ENCODE data around the gene OR11H12.
"Not testable (repeated sequence)": the region's sequence is repeated elsewhere in the genome, so short reads cannot be mapped to it uniquely, and the experiment has no call there.

OR11H12 gene, protein sequence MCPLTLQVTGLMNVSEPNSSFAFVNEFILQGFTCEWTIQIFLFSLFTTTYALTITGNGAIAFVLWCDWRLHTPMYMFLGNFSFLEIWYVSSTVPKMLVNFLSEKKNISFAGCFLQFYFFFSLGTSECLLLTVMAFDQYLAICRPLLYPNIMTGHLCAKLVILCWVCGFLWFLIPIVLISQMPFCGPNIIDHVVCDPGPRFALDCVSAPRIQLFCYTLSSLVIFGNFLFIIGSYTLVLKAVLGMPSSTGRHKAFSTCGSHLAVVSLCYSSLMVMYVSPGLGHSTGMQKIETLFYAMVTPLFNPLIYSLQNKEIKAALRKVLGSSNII

GRCh38 chr14:18600817-18601216 is at the start of gene OR11H12:
TSS of gene OR11H12 (plus strand) at chr14:18601117. CDS start at chr14:18601117, 0 bp downstream.
- not testable (repeated sequence) for DNase-seq (ENCODE audit: low read depth in 2 of 2)

- not testable (repeated sequence) for DNase-seq (ENCODE audit: low read depth in 2 of 2)
These were observed 18.0 kb upstream of the OR11H12 start for GRCh38 chr14:18582908-18583307.

GRCh38 chr14:18626610-18627213 is 25.8 kb downstream of the OR11H12 start:
- DNase-seq (ENCODE audit: low read depth in 2 of 2) = not testable (repeated sequence)

DNA sequence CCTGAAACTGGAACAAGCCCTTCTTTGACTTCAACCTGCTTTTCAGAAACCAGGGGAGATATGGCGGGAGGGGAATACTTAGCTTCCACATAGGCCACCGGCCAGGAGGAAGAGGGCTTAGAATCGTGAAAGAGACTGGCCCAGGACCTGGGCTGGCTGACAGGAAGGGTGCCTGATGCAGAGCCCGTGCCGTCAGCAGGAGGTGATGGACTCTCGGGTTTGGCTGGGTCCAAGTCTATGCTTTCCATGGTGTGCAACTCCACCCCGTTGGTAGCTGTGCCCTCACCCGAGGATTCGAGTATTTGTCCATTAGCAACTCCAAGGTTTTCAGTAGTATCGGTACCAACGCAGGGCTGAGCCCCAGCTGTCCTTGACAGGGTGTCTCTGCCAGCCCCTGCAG is 35.1 kb downstream of the OR11H12 start:
- not testable (repeated sequence) for DNase-seq (ENCODE audit: low read depth in 2 of 2)

GRCh38 chr14:18638032-18638431 is 37.1 kb downstream of the OR11H12 start:
- DNase-seq (ENCODE audit: low read depth in 2 of 2) = not testable (repeated sequence)

DNA sequence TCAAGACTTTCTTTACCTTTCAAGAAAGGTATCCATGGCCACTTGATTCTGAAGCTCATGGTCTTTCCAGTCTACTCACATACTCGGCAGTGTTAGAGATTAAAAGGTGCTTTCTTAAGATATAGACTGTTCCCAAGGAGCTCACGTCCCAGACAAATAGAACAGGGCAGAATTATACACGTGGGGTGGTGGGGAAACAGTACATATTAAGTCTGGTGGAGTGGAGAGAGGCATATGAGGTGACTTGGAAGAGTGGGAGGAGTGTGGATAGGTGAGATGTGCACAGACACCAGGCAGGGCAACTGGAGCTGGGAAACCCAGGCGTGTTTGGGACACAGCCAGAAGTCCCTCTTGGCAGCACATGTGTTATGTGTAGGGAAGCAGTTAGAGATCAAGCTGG is 37.9 kb downstream of the OR11H12 start:
- not testable (repeated sequence) for DNase-seq (ENCODE audit: low read depth in 2 of 2)

DNA sequence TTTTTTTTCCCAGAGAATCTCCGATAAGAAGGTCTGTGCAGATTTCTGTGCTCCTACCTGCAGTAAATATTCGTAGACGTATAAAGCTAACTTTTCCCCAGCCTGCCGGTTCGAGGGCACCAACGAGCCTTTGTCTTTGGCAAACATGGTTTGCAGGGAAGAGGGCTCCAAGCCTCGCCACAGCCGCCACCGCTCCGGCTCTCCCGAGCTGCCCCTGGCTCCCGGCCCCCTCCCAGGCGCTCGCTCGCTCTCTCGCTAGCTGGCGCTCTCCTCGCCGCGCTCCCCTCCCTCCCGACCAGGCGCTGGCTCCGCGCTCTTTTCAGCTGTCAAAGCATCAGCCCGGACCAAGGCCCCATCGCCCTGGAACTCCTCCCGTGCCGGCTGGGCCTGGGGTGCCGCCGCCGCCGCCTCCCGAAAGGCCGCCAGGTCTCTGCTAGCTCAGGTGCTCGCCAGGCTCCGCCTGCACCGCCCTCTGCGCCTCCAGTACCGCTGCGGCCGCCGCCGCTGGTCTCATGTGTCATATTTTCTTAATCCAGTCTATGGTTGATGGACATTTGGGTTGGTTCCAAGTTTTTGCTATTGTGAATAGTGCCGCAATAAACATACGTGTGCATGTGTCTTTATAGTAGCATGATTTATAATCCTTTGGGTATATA is 45.3 kb downstream of the OR11H12 start:
- DNase-seq (ENCODE audit: low read depth in 2 of 2) = not testable (repeated sequence)

All from stimulated activated CD4-positive, alpha-beta T cell treated with anti-CD3 and anti-CD28 coated beads, Interleukin-1b, Interleukin-23, amount 100 ng/mL, for 1 hour (primary cell).